Subcutaneous abdominal adipose tissue (tissue), 5 donors: ENCODE measurements around the gene SYNC.
"Not testable (repeated sequence)": the region's sequence is repeated elsewhere in the genome, so short reads cannot be mapped to it uniquely, and the experiment has no call there.

Source experiments
- H3K27ac ChIP-seq: one replicate; pipeline ENCODE4 v1.7.0; 2013; ENCODE audit warnings: low read depth, mild to moderate bottlenecking, inconsistent platforms, low read length, moderate library complexity
- H3K27me3 ChIP-seq, 5 donors: one replicate each; pipeline ENCODE4 v1.7.0; 2013; ENCODE audit warnings: low read length in 5 of 5, inconsistent platforms in 1 of 5; ENCODE audit not compliant: control insufficient read depth in 5 of 5, insufficient read depth in 4 of 5
- H3K36me3 ChIP-seq, 5 donors: one replicate each; pipeline ENCODE4 v1.7.0; 2013; ENCODE audit warnings: low read length in 5 of 5; ENCODE audit not compliant: control insufficient read depth in 5 of 5, insufficient read depth in 5 of 5
- H3K4me1 ChIP-seq, 5 donors: one replicate each; pipeline ENCODE4 v1.7.0; 2013; ENCODE audit warnings: low read length in 5 of 5, mild to moderate bottlenecking in 3 of 5, moderate library complexity in 1 of 5; ENCODE audit not compliant: control insufficient read depth in 5 of 5, insufficient read depth in 5 of 5
- H3K4me3 ChIP-seq, 5 donors: one replicate each; pipeline ENCODE4 v1.7.0; 2013; ENCODE audit warnings: low read length in 5 of 5, low read depth in 1 of 5
- H3K9ac ChIP-seq, 5 donors: one replicate each; pipeline ENCODE4 v1.7.0; 2013; ENCODE audit warnings: low read length in 5 of 5, mild to moderate bottlenecking in 4 of 5, moderate library complexity in 3 of 5
- H3K9me3 ChIP-seq, 5 donors: one replicate each; pipeline ENCODE4 v1.7.0; 2013; ENCODE audit warnings: low read length in 5 of 5; ENCODE audit not compliant: control insufficient read depth in 5 of 5
- donor health status: healthy.
- donor health status: healthy.
- donor health status: healthy.
- donor health status: healthy.
- donor health status: healthy.

SYNC gene

DNA sequence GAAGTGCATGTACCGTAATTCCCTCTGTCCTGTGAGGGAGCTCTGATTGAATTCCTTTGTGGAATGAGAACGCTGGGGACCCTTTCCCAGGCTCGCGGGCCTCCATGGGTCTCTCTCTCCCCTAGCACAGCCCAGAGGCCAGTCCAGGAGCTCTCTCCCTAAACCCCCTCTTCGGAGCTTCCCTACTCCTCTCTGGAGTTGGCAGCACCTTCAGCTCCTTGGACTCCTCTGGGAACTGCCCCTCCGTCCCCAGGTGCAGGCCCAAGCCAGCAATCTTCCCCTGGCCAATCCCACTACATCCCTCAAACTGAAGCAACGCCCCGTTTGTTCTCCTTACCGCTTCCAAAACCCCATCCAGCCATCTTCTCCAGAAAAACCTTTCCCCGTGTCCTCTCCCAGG lies 10.5 kb upstream of the SYNC start:
- no peaks in the 10 kb centered on the region for H3K36me3 ChIP-seq
- H3K9ac ChIP-seq = no peak overlapping the region
- no peaks in the 10 kb centered on the region for H3K9me3 ChIP-seq
- H3K27ac ChIP-seq = no peak overlapping the region
- H3K27me3 ChIP-seq = no peaks in the 10 kb centered on the region
- peaks cover 0 to 8% (median 8%) of the 10 kb centered on the region in 5 donors for H3K4me1 ChIP-seq
- no peak overlapping the region for H3K4me3 ChIP-seq

DNA sequence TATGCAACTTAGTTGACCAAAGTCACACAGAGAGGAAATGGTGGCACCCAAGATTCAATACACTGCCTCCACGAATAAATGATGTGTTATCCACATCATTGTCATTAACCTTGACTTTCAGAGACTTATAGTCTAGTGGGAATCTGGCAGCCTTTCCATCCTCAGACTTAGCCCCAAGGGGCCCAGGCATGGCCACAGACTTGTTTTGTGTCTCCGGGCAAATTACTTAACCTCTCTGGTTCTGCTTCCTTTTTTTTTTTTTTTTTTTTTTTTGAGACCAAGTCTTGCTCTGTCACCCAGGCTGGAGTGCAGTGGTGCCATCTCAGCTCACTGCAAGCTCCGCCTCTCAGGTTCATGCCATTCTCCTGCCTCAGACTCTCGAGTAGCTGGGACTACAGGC lies 8.7 kb upstream of the SYNC start:
- not testable (repeated sequence) for H3K27me3 ChIP-seq, H3K36me3 ChIP-seq, H3K9ac ChIP-seq, H3K4me3 ChIP-seq, H3K4me1 ChIP-seq, H3K27ac ChIP-seq, H3K9me3 ChIP-seq

DNA sequence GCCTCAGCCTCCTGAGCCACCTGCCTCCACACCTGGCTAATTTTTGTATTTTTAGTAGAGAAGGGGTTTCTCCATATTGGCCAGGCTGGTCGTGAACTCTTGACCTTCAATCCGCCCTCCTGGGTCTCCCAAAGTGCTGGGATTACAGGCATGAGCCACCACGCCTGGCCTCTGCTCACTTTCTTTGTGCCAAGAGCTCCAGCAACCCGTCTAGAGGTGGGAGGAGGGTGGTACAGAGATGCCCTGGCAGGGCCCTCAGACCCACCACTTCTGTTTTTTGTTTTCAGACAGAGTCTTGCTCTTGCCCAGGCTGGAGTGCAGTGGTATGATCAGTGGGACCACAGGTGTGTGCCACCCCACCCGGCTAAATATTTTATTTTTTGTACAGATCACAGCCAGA lies 6.9 kb upstream of the SYNC start:
- H3K4me1 ChIP-seq = peaks cover 0 to 13% (median 10%) of the 10 kb centered on the region in 5 donors

GRCh38 chr1:32709075-32709474 lies 6.5 kb upstream of the SYNC start:
- Histone ChIP-seq H3K9ac (no peak overlapping the region), H3K27me3 (no peaks in the 10 kb centered on the region), H3K36me3 (no peaks in the 10 kb centered on the region), H3K9me3 (no peaks in the 10 kb centered on the region), H3K4me3 (no peak overlapping the region), H3K27ac (no peak overlapping the region), H3K4me1 (peaks cover 0 to 17% (median 14%) of the 10 kb centered on the region in 5 donors)

More for the DNA sequence above, 6.9 kb upstream of the SYNC start:
- Histone ChIP-seq H3K27me3 (no peaks in the 10 kb centered on the region), H3K36me3 (no peaks in the 10 kb centered on the region), H3K27ac (no peak overlapping the region), H3K4me3 (no peak overlapping the region), H3K9me3 (no peaks in the 10 kb centered on the region), H3K9ac (no peak overlapping the region)

DNA sequence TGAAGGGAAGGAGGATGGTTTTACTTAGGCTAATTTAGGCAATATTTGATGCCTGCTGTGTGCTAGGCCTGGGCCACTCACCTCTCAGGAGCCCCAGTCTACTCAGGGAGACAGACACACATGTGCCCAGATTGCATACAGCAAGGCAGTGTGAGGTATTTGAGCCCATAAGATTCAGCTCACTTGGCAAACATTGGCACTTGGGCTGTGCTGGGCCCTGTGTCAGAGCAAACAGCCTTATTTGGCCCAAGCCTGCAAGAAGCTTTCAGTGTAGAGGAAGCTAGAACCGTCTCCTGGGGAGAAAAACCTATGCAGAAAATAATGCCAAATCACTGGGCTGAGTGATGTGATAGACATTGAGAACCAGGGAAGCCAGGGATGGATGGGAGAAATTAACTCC lies 3.9 kb upstream of the SYNC start:
- H3K4me1 ChIP-seq = peaks cover 6 to 31% (median 30%) of the 10 kb centered on the region in 5 donors
- no peaks in the 10 kb centered on the region for H3K36me3 ChIP-seq
- H3K4me3 ChIP-seq = no peak overlapping the region
- no peak overlapping the region for H3K27ac ChIP-seq
- H3K27me3 ChIP-seq = no peaks in the 10 kb centered on the region
- H3K9ac ChIP-seq = no peak overlapping the region
- H3K9me3 ChIP-seq = no peaks in the 10 kb centered on the region

- Histone ChIP-seq H3K4me1 (peaks cover 6 to 36% (median 35%) of the 10 kb centered on the region in 5 donors), H3K27me3 (no peaks in the 10 kb centered on the region), H3K4me3 (no peak overlapping the region), H3K27ac (no peak overlapping the region), H3K9ac (no peak overlapping the region), H3K36me3 (no peaks in the 10 kb centered on the region), H3K9me3 (no peaks in the 10 kb centered on the region)
These were observed 2.9 kb upstream of the SYNC start for GRCh38 chr1:32705516-32705915.

DNA sequence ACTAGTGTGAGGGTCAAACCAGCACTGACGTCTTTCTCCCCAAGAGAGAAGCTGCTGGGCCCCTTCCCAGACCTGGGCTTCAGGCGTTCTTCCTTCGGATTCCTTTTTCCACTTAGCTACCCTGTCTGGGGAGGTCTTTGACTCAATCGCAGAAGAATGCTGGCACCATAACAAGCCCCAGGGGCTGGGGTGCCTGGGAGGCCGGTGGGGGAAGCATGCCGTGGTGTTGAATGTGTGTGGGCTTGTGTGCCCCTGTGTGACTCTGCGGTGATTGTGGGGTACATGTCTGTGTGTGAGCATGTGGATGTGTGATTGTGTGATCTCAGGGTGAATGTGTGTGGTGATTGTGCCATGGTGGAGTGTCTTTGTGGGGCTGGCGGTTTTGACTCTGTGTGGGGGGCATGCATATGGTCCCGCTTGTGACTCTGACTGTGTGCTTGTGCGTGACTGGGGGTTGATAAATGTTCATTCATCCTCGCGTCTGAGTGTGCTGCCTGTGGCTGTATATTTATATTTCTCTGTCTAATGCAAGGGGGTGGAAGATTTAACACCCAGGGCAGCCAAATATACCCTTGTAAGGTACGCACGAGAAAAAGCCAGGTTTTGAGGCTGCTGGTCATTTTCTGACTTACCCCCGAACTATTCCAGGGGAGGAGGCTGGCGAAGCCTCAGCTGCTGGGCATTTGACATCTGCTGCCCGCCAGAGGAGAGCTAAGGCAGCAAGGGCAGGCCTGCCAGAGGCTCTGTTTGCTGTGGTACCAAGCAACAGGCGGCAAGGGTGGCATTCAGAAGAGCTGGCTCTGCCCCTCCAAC lies 1.1 kb upstream of the SYNC start:
- Histone ChIP-seq H3K27ac (peak overlapping the region; percentile 92), H3K36me3 (no peaks in the 10 kb centered on the region), H3K4me3 (peak overlapping the region; percentile 57 to 85 (median 76)), H3K9ac (peak overlapping the region; percentile 59 to 93 (median 67)), H3K4me1 (peaks cover 6 to 42% (median 38%) of the 10 kb centered on the region in 5 donors), H3K9me3 (no peaks in the 10 kb centered on the region), H3K27me3 (no peaks in the 10 kb centered on the region)

GRCh38 chr1:32701951-32702598 lies 495 bp downstream of the SYNC start:
- H3K4me1 ChIP-seq = peaks cover 6 to 45% (median 38%) of the 10 kb centered on the region in 5 donors
- peak overlapping the region in 4 of 5 donors; percentile 59 to 80 (median 69) for H3K9ac ChIP-seq
- H3K27me3 ChIP-seq = no peaks in the 10 kb centered on the region
- H3K36me3 ChIP-seq = no peaks in the 10 kb centered on the region
- H3K9me3 ChIP-seq = no peaks in the 10 kb centered on the region
- H3K4me3 ChIP-seq = peak overlapping the region; percentile 63 to 83 (median 76)
- H3K27ac ChIP-seq = peak overlapping the region; percentile 74

DNA sequence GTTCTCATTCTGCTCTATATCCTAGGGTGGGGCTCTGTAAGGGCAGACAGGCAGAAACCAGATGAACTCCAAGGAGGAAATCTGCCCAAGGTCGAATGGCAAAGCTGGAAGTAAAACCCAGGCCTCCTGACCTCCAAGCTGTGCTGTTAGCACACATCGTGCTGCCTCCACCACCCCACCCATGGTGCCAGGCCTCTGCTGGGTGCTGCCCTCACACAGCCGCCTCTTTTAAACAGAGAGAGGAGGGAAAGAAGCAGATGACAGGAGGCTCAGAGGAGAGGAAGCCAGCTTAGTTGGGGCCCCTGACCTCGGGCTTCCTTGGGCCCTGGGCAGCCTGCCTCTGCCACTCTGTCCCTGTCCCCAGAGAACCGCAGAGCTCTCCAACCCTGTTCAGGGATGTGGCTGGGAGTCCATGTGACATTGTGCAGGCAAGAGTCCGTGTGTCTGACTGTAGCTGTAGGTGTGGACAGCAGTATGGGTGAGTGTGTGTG lies 1.1 kb downstream of the SYNC start:
- peak overlapping the region; percentile 74 for H3K27ac ChIP-seq
- H3K9me3 ChIP-seq = no peaks in the 10 kb centered on the region
- no peaks in the 10 kb centered on the region for H3K27me3 ChIP-seq
- H3K4me3 ChIP-seq = peak overlapping the region; percentile 63 to 83 (median 76)
- peaks cover 6 to 45% (median 38%) of the 10 kb centered on the region in 5 donors for H3K4me1 ChIP-seq
- peaks cover 0 to 2% (median 0%) of the 10 kb centered on the region in 5 donors for H3K36me3 ChIP-seq
- peak overlapping the region in 3 of 5 donors; percentile 1 to 67 (median 59) for H3K9ac ChIP-seq

- H3K9me3 ChIP-seq, H3K27ac ChIP-seq, H3K4me3 ChIP-seq, H3K36me3 ChIP-seq, H3K9ac ChIP-seq, H3K27me3 ChIP-seq: not testable (repeated sequence)
- H3K4me1 ChIP-seq = peaks cover 6 to 48% (median 38%) of the 10 kb centered on the region in 5 donors
These were observed 5.6 kb downstream of the SYNC start for GRCh38 chr1:32696996-32697395.
